MM.1S (cell line): Measurements from ENCODE around the gene PARD6B.
"Not testable (repeated sequence)": the region's sequence is repeated elsewhere in the genome, so short reads cannot be mapped to it uniquely, and the experiment has no call there.

ENCODE experiments used
- DNase-seq: peaks from one replicate; pipeline ENCODE4 v3.0.0-alpha.2; 2015
- H2AFZ ChIP-seq: fragments of 300-600 bp; sonication (generic); 2 replicates; pipeline ENCODE4 v1.6.0; 2016; ENCODE audit warnings: antibody characterized with exemption, low read length
- H3F3A ChIP-seq: fragments of 300-600 bp; sonication (generic); 2 replicates; pipeline ENCODE4 v1.6.1; 2016; ENCODE audit warnings: mild to moderate bottlenecking, antibody characterized with exemption, low read length, moderate library complexity, mixed read lengths; ENCODE audit not compliant: insufficient read depth
- H3K27ac ChIP-seq: fragments of 300-600 bp; sonication (generic); 2 replicates; pipeline ENCODE4 v1.5.1; 2016; ENCODE audit warnings: mild to moderate bottlenecking, low read length
- H3K27me3 ChIP-seq: fragments of 300-600 bp; sonication (generic); replicated peaks from 2 replicates; pipeline ENCODE4 v1.6.0; 2016; ENCODE audit warnings: low read length; ENCODE audit not compliant: insufficient read depth
- H3K36me3 ChIP-seq: fragments of 300-600 bp; sonication (generic); replicated peaks from 2 replicates; pipeline ENCODE4 v1.6.1; 2016; ENCODE audit warnings: mild to moderate bottlenecking, low read length, mixed read lengths; ENCODE audit not compliant: insufficient read depth
- H3K4me1 ChIP-seq: fragments of 300-600 bp; sonication (generic); 2 replicates; pipeline ENCODE4 v1.6.1; 2016; ENCODE audit warnings: low read length, mixed read lengths
- H3K4me2 ChIP-seq: fragments of 300-600 bp; sonication (generic); 2 replicates; pipeline ENCODE4 v1.6.0; 2016; ENCODE audit warnings: low read depth, low read length
- H3K4me3 ChIP-seq: fragments of 300-600 bp; sonication (generic); 2 replicates; pipeline ENCODE4 v1.5.1; 2016; ENCODE audit warnings: low read length, mixed read lengths
- H3K79me2 ChIP-seq: fragments of 300-600 bp; sonication (generic); 2 replicates; pipeline ENCODE4 v1.6.1; 2016; ENCODE audit warnings: mixed run types, low read length, mixed read lengths
- H3K9ac ChIP-seq: fragments of 300-600 bp; sonication (generic); 2 replicates; pipeline ENCODE4 v1.6.1; 2016; ENCODE audit warnings: low read length, mixed read lengths
- H3K9me2 ChIP-seq: fragments of 300-600 bp; sonication (generic); replicated peaks from 2 replicates; pipeline ENCODE4 v1.6.1; 2016; ENCODE audit warnings: mild to moderate bottlenecking, low read length, mixed read lengths; ENCODE audit not compliant: insufficient read depth
- H3K9me3 ChIP-seq: fragments of 300-600 bp; sonication (generic); replicated peaks from 2 replicates; pipeline ENCODE4 v1.6.1; 2016; ENCODE audit warnings: mild to moderate bottlenecking, low read length, mixed read lengths; ENCODE audit not compliant: insufficient read depth
- H4K20me1 ChIP-seq: fragments of 300-600 bp; sonication (generic); 2 replicates; pipeline ENCODE4 v1.6.1; 2016; ENCODE audit warnings: mild to moderate bottlenecking, low read length, moderate library complexity, mixed read lengths; ENCODE audit not compliant: insufficient read depth
- CTCF ChIP-seq: fragments of 300-600 bp; sonication (generic); IDR thresholded peaks from 2 replicates; pipeline ENCODE4 v1.5.1; 2016; ENCODE audit warnings: antibody characterized with exemption, low read length, mixed read lengths
- EZH2 ChIP-seq: fragments of 300-600 bp; sonication (generic); optimal IDR thresholded peaks from 2 replicates; pipeline ENCODE3; 2017; ENCODE audit warnings: low read depth, mild to moderate bottlenecking, antibody characterized with exemption, low read length, mixed read lengths
- EZH2phosphoT487 ChIP-seq: fragments of 300-600 bp; sonication (generic); IDR thresholded peaks from 2 replicates; pipeline ENCODE4 v1.6.1; 2018; ENCODE audit warnings: antibody characterized with exemption, low read length

Gene PARD6B

GRCh38 chr20:50774515-50774914 lies 43.1 kb downstream of the PARD6B start:
- no peaks in the 10 kb centered on the region for H3K9me2 ChIP-seq
- no peak overlapping the region for H3K27ac ChIP-seq
- no peaks in the 10 kb centered on the region for H3K79me2 ChIP-seq
- H3K4me2 ChIP-seq = no peak overlapping the region
- no peaks in the 10 kb centered on the region for H3K36me3 ChIP-seq
- H3F3A ChIP-seq = no peaks in the 10 kb centered on the region
- H3K9me3 ChIP-seq = no peaks in the 10 kb centered on the region
- DNase-seq = no peak
- no peak overlapping the region for H3K9ac ChIP-seq
- H3K4me1 ChIP-seq = no peaks in the 10 kb centered on the region
- H4K20me1 ChIP-seq = no peaks in the 10 kb centered on the region
- H3K27me3 ChIP-seq = no peaks in the 10 kb centered on the region
- H2AFZ ChIP-seq = no peak overlapping the region
- no peak overlapping the region for H3K4me3 ChIP-seq
- no peak for TF ChIP-seq EZH2phosphoT487
- no peak for TF ChIP-seq EZH2
- TF ChIP-seq CTCF = no peak

GRCh38 chr20:50776122-50776817 lies 44.9 kb downstream of the PARD6B start:
- H4K20me1 ChIP-seq = no peaks in the 10 kb centered on the region
- H3K4me1 ChIP-seq = no peaks in the 10 kb centered on the region
- H3K9me2 ChIP-seq = no peaks in the 10 kb centered on the region
- no peak overlapping the region for H3K9ac ChIP-seq
- DNase-seq = no peak
- TF ChIP-seq EZH2 = no peak
- no peak for TF ChIP-seq EZH2phosphoT487
- no peak for TF ChIP-seq CTCF
- H3K27ac ChIP-seq = no peak overlapping the region
- no peak overlapping the region for H2AFZ ChIP-seq
- no peaks in the 10 kb centered on the region for H3F3A ChIP-seq
- H3K9me3 ChIP-seq = no peaks in the 10 kb centered on the region
- no peak overlapping the region for H3K4me2 ChIP-seq
- no peaks in the 10 kb centered on the region for H3K36me3 ChIP-seq
- H3K79me2 ChIP-seq = no peaks in the 10 kb centered on the region
- H3K27me3 ChIP-seq = no peaks in the 10 kb centered on the region
- no peak overlapping the region for H3K4me3 ChIP-seq

GRCh38 chr20:50777373-50777772 lies 46.0 kb downstream of the PARD6B start:
- no peak for TF ChIP-seq EZH2
- TF ChIP-seq EZH2phosphoT487 = no peak
- no peak for TF ChIP-seq CTCF
- no peaks in the 10 kb centered on the region for H3K27me3 ChIP-seq
- no peaks in the 10 kb centered on the region for H3K36me3 ChIP-seq
- DNase-seq = no peak
- H3K4me1 ChIP-seq = no peaks in the 10 kb centered on the region
- H3K79me2 ChIP-seq = no peaks in the 10 kb centered on the region
- no peak overlapping the region for H3K27ac ChIP-seq
- H3F3A ChIP-seq = no peaks in the 10 kb centered on the region
- H3K9me2 ChIP-seq = no peaks in the 10 kb centered on the region
- H3K9me3 ChIP-seq = no peaks in the 10 kb centered on the region
- H2AFZ ChIP-seq = no peak overlapping the region
- no peak overlapping the region for H3K9ac ChIP-seq
- no peak overlapping the region for H3K4me3 ChIP-seq
- no peaks in the 10 kb centered on the region for H4K20me1 ChIP-seq
- H3K4me2 ChIP-seq = no peak overlapping the region

- not testable (repeated sequence) for DNase-seq, H3K79me2 ChIP-seq, H3K27ac ChIP-seq, H3K9ac ChIP-seq, H2AFZ ChIP-seq, H3K36me3 ChIP-seq, H3F3A ChIP-seq, H4K20me1 ChIP-seq, H3K4me2 ChIP-seq, H3K9me2 ChIP-seq, H3K9me3 ChIP-seq, H3K4me1 ChIP-seq, H3K4me3 ChIP-seq, H3K27me3 ChIP-seq
Measured at GRCh38 chr20:50778994-50779393, 47.6 kb downstream of the PARD6B start.
